Measurements from ENCODE around the gene AAMP.

AAMP gene

DNA sequence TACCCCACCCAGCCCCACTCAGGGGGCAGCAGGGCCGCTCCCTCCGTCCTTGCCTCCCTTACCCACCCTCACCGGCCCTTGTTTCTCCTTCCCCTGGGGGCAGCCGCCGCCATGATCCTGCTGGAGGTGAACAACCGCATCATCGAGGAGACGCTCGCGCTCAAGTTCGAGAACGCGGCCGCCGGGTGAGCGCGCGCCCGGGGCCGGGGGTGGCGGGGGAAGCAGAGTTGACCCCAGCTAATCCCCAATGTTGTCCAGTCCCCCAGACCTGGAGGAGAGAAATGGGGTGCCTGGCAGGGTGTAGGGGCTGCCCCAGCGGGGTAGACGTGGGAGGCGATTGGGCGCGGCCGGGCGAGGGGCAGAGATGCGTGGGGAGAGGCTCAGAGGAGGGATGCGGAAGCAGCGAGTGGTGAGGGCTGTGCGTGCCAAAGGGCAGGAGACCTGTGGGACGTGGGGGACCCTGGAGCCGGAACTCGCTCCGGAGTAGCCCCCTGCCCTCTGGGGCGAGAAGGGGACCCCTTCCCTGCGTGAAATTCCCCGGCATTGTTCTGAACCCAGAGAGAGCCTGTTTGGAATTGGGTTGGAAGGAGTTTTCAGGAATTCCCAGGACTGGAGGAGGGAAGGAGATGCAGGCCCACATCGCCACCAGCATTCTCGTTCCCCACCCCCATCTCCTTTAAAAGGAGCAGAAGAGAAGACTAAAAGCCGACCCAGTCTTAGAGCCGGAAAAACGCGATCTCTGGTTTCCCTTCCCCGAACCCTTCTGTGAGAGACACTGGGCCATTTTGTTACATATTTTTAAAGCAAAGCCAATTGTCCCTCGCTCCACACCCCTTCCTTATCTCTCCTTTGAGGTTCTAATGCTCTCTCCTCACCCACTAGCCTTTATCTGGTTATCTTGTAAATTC lies 52.3 kb downstream of the AAMP start:
- Mint-ChIP-seq H3K27me3 (no peaks in the 10 kb centered on the region), H3K4me3 (peak overlapping the region; percentile 96), H3K36me3 (peaks cover 11% of the 10 kb centered on the region), H3K9me3 (ENCODE audit: low read depth) (no peaks in the 10 kb centered on the region), H3K27ac (peak overlapping the region; percentile 91), H3K4me1 (ENCODE audit: low read depth) (peaks cover 46% of the 10 kb centered on the region)

DNA sequence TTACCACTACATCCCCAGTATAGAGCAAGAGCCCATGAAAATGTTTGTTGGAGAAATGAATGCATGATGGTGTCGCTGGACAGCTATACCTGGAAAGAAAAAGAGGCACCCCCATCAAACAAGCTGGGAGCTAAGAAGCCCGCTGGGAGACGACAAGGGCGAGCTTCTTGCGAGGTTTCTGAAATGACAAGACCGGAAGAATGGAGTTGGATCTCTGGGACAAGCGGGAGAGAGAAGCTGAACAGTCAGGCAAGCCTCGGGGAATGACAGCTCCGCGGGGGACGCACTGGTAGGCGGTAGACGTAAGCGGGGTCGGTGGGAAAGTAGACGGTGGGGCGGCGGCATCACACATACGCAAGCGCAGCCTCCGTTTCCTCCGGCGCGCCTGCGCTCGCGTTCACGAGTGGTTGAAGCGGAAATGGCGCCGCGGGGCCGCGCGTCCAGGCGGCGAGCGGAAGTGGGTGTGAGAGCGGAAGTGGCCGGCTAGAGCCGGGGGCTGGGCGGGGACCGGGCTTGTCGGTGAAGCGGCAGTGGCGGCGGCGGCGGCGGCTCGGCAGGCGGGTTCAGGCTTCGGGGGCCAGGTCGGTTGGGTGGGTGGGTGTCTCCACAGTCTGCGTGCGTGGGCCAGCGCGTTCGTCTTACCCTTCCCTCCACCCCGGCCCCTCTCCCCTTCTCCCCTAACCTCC lies 53.1 kb downstream of the AAMP start, which contains the start of gene ARPC2:
Gene ARPC2 (plus strand): TSS at position 516 of the 686 bp plus-strand sequence. CDS start 282 bp downstream, outside the sequence.
- Mint-ChIP-seq H3K27ac (peak within 1 kb of the TSS; percentile 95), H3K9me3 (ENCODE audit: low read depth) (no peaks in the 10 kb centered on the region), H3K27me3 (no peaks in the 10 kb centered on the region), H3K4me3 (peak within 1 kb of the TSS; percentile 96), H3K36me3 (peaks cover 11% of the 10 kb centered on the region), H3K4me1 (ENCODE audit: low read depth) (peaks cover 38% of the 10 kb centered on the region)

DNA sequence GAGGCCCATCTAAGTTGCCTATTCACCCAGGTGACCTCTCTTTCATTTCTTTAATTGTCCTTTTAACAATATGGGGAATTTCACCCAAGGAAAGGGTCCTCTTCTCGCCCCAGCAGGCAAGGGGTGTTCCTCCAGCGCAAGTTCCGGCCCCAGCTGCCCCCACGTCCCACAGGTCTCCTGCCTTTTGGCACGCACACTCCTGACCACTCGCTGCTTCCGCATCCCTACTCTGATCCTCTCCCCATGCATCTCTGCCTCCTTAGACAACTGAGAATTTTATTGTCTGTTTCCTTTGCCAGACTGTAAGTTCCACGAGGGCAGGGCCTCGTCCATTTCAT lies 53.6 kb downstream of the AAMP start:
- H3K9me3 Mint-ChIP-seq (ENCODE audit: low read depth) = no peaks in the 10 kb centered on the region
- peaks cover 9% of the 10 kb centered on the region for H3K36me3 Mint-ChIP-seq
- H3K27me3 Mint-ChIP-seq = no peaks in the 10 kb centered on the region
- peak overlapping the region; percentile 95 for H3K27ac Mint-ChIP-seq
- H3K4me1 Mint-ChIP-seq (ENCODE audit: low read depth) = peaks cover 32% of the 10 kb centered on the region
- peak overlapping the region; percentile 96 for H3K4me3 Mint-ChIP-seq

Data from activated naive CD8-positive, alpha-beta T cell (primary cell).